HUES6 (cell line): ENCODE results near the gene ZNF329.

Source experiments
- H3K27ac ChIP-seq: 2 replicates; pipeline ENCODE4 v1.7.0; 2013; ENCODE audit warnings: low read depth, mild to moderate bottlenecking, low read length, inconsistent platforms
- H3K27me3 ChIP-seq: 2 replicates; pipeline ENCODE4 v1.6.1; 2013; ENCODE audit warnings: low read length; ENCODE audit not compliant: control insufficient read depth, insufficient read depth
- H3K36me3 ChIP-seq: 2 replicates; pipeline ENCODE4 v1.6.1; 2013; ENCODE audit warnings: low read length; ENCODE audit not compliant: control insufficient read depth, insufficient read depth
- H3K4me1 ChIP-seq: 2 replicates; pipeline ENCODE4 v1.6.1; 2013; ENCODE audit warnings: low read length; ENCODE audit not compliant: control insufficient read depth, insufficient read depth
- H3K4me3 ChIP-seq: 2 replicates; pipeline ENCODE4 v1.5.1; 2013; ENCODE audit warnings: low read depth, low read length
- H3K9ac ChIP-seq: one replicate; pipeline ENCODE4 v1.6.1; 2013; ENCODE audit warnings: mild to moderate bottlenecking, low read length
- H3K9me3 ChIP-seq: 2 replicates; pipeline ENCODE4 v1.6.1; 2013; ENCODE audit warnings: low read depth, low read length; ENCODE audit not compliant: control insufficient read depth, insufficient read depth

The ZNF329 gene

DNA sequence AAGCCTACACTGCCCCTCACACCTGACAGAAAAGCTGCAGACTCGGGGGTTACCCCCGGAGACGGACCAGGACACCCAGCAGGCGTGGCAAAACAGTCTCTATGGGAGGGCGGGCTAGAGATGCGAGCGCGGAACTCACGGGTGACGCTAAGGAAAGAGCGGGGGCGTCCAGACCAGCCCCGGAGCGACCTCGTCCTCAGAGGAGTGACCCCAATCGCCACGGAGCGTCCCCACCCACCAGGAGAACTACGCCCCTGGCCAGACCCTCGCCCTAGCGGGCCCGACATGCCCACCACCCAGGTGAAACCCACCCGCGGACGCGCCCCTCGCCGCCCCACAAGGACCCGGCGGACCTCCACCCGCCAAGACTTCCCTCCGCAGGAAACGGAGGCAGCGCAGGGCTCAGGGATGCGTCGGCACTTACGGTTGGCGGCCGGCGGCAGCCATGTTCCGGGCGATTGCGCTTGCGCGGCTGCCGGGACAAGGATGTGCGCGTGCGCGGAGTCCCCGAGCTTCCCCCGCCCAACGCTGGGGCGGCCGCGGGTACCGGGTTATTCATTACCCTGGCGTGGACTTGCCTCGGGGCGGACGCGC is at the start of gene ZNF329:
Gene ZNF329, minus strand, starts transcription at position 462 of the 594 bp plus-strand sequence. CDS start 21,286 bp downstream, outside the sequence.
- Histone ChIP-seq H3K4me1 (no peaks in the 10 kb centered on the region), H3K9ac (peak within 1 kb of the TSS; percentile 91), H3K27me3 (no peaks in the 10 kb centered on the region), H3K9me3 (peaks cover 34% of the 10 kb centered on the region), H3K36me3 (no peaks in the 10 kb centered on the region), H3K4me3 (peak within 1 kb of the TSS; percentile 94), H3K27ac (peak within 1 kb of the TSS; percentile 66)

- H3K27ac ChIP-seq, result no peak overlapping the region
- no peak overlapping the region for H3K9ac ChIP-seq
- no peaks in the 10 kb centered on the region for H3K27me3 ChIP-seq
- peaks cover 94% of the 10 kb centered on the region for H3K9me3 ChIP-seq
- no peaks in the 10 kb centered on the region for H3K4me1 ChIP-seq
- H3K4me3 ChIP-seq, result no peak overlapping the region
- H3K36me3 ChIP-seq, result peaks cover 86% of the 10 kb centered on the region
Measured at GRCh38 chr19:58196901-58197616, 46.5 kb upstream of the ZNF329 start.

DNA sequence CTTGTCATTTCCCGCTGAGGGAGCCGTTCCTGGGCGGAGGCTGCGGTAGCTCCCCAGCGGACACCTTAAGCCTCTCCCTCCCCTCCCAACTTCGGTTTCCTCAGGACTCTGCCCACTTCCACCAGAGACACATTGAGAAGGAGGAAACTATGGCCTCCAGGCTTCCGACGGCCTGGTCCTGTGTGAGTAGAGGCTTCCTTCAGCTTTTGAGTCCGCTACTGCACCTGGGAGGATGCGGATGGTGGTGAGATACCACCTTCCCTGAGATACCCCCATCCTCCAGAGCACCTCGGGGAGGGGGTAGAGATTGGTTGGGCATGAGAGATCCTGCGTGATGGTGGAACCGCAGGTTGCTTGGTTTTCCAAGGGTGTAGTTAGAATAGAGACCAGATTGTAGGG is 33.2 kb upstream of the ZNF329 start:
- Histone ChIP-seq H3K36me3 (peaks cover 37% of the 10 kb centered on the region), H3K4me1 (no peaks in the 10 kb centered on the region), H3K9me3 (peaks cover 53% of the 10 kb centered on the region), H3K27me3 (no peaks in the 10 kb centered on the region), H3K4me3 (peak overlapping the region; percentile 89), H3K9ac (peak overlapping the region; percentile 92), H3K27ac (peak overlapping the region; percentile 92; the same call in 1 of the 2 replicates)

DNA sequence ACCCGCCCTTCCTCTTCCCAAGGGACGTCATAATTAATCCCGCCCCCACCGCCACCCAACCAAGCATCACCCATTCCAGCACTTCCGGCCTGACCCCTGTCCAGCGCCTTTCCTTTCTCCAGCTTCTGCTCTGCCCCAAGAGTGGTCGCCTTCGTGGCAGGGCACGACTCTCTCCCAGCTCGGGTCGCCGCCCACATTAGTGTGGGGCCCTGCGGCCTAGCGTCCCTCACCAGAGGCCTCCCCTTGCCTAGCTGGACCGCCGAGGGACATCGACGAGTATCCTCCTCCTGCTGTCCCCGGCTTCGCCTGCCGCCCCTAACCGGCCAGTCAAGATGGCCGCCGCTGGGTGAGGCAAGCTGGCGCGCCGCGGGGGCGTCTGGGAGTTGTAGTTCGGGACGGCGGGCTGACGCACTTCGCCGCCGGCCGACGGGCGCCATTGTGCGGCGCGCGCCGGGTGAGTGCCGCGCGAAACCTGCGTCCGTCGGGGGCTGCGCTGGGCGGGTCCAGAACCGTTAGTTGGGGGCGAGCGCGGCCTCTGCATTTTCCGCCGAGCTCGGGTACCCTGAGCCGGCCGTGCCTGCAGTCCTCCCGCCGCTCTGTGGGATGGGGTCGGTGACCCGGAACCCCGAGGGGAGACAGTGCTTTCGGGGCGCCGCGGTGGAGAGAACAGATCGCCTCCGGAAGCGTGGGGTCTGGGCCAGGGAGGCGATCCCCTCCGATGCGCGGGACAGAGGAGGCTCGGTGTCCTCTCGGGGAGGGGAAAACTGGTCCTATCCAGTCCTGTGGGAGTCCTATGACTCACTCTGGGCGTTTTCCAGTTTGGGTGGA is 32.6 kb upstream of the ZNF329 start, which contains the start of gene ZNF274:
Gene ZNF274, plus strand, starts transcription at position 73 of the 828 bp plus-strand sequence. CDS start 905 bp downstream, outside the sequence.
- H3K27me3 ChIP-seq, result no peaks in the 10 kb centered on the region
- H3K9ac ChIP-seq, result peak within 1 kb of the TSS; percentile 92
- peak within 1 kb of the TSS; percentile 89 for H3K4me3 ChIP-seq
- no peaks in the 10 kb centered on the region for H3K4me1 ChIP-seq
- H3K36me3 ChIP-seq, result peaks cover 32% of the 10 kb centered on the region
- peak within 1 kb of the TSS; percentile 92 for H3K27ac ChIP-seq
- H3K9me3 ChIP-seq, result peaks cover 53% of the 10 kb centered on the region

GRCh38 chr19:58182577-58182988 is 32.0 kb upstream of the ZNF329 start:
- no peak overlapping the region for H3K9ac ChIP-seq
- H3K27ac ChIP-seq, result no peak overlapping the region
- H3K4me1 ChIP-seq, result no peaks in the 10 kb centered on the region

DNA sequence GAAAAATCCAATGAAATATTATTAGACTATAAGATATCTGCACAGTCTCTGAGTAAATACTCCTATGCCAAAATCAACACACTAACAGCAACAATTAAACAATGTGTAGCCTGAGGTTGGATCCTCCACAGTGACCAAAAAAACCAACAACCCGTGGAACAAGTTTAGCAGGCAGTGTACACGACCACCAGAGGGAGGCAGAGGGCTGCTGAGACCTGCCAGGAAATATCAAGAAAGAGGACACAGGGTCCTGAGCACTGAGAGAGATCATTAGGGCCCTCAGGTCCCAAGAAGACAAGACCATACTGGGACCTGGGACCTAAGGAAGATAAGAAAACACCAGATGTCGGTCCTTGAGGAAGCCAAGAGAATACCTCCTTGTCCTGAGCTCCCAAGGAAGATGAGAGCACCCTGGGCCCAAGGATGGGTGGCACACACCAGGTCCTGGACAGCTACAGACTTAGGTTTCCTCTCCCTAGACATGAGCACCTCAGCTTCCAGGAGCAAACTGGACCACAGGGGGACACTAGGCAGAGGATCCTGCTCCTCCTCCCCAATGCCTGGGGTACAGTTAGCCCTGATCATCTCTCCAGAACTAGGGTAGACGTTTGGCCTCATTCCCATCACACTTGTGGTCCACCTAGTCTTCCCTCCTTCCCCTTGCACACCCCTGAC is 31.4 kb upstream of the ZNF329 start:
- H3K9ac ChIP-seq, result no peak overlapping the region
- H3K9me3 ChIP-seq, result peaks cover 56% of the 10 kb centered on the region

More at GRCh38 chr19:58182577-58182988, 32.0 kb upstream of the ZNF329 start:
- peaks cover 26% of the 10 kb centered on the region for H3K36me3 ChIP-seq
- no peaks in the 10 kb centered on the region for H3K27me3 ChIP-seq
- H3K4me3 ChIP-seq, result peak overlapping the region; percentile 89
- H3K9me3 ChIP-seq, result peaks cover 56% of the 10 kb centered on the region

DNA sequence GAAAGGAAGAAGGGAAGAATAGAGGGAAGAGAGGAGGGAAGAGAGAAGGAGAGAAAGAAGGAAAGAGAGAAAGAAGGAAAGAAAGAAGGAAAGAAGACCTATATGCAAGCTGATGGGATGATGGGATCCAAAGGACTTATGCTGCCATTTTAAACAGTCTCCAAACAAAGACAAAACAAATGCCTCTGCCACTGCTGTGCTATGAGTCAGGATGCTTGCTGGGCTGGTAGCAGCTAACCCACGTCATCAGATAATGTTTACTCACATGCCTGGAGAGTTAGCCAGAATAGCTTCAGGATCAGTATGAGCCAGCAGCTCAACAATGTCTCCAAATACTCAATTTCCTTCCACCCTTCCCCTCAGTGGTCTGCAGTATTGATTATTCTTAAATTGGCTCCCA is 20.3 kb upstream of the ZNF329 start:
- H3K36me3 ChIP-seq, result no peaks in the 10 kb centered on the region
- no peaks in the 10 kb centered on the region for H3K27me3 ChIP-seq
- H3K4me1 ChIP-seq, result no peaks in the 10 kb centered on the region
- no peak overlapping the region for H3K27ac ChIP-seq
- H3K9ac ChIP-seq, result no peak overlapping the region
- H3K9me3 ChIP-seq, result peaks cover 67% of the 10 kb centered on the region
- H3K4me3 ChIP-seq, result no peak overlapping the region

More for the DNA sequence above, 31.4 kb upstream of the ZNF329 start:
- Histone ChIP-seq H3K36me3 (peaks cover 21% of the 10 kb centered on the region), H3K27me3 (no peaks in the 10 kb centered on the region), H3K4me3 (peak overlapping the region; percentile 56), H3K27ac (no peak overlapping the region), H3K4me1 (no peaks in the 10 kb centered on the region)

- H3K27ac ChIP-seq, result no peak overlapping the region
- no peaks in the 10 kb centered on the region for H3K4me1 ChIP-seq
- H3K36me3 ChIP-seq, result no peaks in the 10 kb centered on the region
- no peak overlapping the region for H3K9ac ChIP-seq
- H3K27me3 ChIP-seq, result no peaks in the 10 kb centered on the region
- peaks cover 69% of the 10 kb centered on the region for H3K9me3 ChIP-seq
- no peak overlapping the region for H3K4me3 ChIP-seq
Measured at GRCh38 chr19:58166708-58167280, 16.2 kb upstream of the ZNF329 start.

- peaks cover 72% of the 10 kb centered on the region for H3K9me3 ChIP-seq
Measured at GRCh38 chr19:58166268-58166667, 15.7 kb upstream of the ZNF329 start.

GRCh38 chr19:58157045-58157728 is 6.6 kb upstream of the ZNF329 start:
- no peak overlapping the region for H3K27ac ChIP-seq
- H3K27me3 ChIP-seq, result no peaks in the 10 kb centered on the region
- H3K9me3 ChIP-seq, result peaks cover 39% of the 10 kb centered on the region
- no peaks in the 10 kb centered on the region for H3K36me3 ChIP-seq
- H3K9ac ChIP-seq, result no peak overlapping the region
- no peaks in the 10 kb centered on the region for H3K4me1 ChIP-seq
- no peak overlapping the region for H3K4me3 ChIP-seq

More at GRCh38 chr19:58166268-58166667, 15.7 kb upstream of the ZNF329 start:
- no peak overlapping the region for H3K27ac ChIP-seq
- H3K36me3 ChIP-seq, result no peaks in the 10 kb centered on the region
- no peak overlapping the region for H3K9ac ChIP-seq
- no peaks in the 10 kb centered on the region for H3K4me1 ChIP-seq
- no peak overlapping the region for H3K4me3 ChIP-seq
- no peaks in the 10 kb centered on the region for H3K27me3 ChIP-seq
